ENCODE measurements around the gene C16orf86.

DNA sequence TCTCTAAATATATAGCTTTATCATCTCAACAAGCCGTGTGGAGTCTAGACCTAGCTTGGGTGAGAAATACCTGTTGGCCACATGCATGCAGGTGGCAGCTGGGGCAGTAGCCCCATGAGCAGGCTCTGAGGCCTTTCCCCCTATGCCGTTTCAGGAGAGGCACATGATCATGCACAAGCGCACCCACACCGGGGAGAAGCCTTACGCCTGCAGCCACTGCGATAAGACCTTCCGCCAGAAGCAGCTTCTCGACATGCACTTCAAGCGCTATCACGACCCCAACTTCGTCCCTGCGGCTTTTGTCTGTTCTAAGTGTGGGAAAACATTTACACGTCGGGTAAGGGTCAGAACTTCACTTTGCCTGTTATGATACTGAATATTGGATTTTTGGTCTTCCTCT is 38.4 kb upstream of the C16orf86 start:
- TF ChIP-seq CSDC2 (CRISPR knock-in tag; IDR thresholded peaks at IDR 0.05), result no peak
- TF ChIP-seq, protein P1, sequence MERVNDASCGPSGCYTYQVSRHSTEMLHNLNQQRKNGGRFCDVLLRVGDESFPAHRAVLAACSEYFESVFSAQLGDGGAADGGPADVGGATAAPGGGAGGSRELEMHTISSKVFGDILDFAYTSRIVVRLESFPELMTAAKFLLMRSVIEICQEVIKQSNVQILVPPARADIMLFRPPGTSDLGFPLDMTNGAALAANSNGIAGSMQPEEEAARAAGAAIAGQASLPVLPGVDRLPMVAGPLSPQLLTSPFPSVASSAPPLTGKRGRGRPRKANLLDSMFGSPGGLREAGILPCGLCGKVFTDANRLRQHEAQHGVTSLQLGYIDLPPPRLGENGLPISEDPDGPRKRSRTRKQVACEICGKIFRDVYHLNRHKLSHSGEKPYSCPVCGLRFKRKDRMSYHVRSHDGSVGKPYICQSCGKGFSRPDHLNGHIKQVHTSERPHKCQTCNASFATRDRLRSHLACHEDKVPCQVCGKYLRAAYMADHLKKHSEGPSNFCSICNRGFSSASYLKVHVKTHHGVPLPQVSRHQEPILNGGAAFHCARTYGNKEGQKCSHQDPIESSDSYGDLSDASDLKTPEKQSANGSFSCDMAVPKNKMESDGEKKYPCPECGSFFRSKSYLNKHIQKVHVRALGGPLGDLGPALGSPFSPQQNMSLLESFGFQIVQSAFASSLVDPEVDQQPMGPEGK (CRISPR knock-in tag; IDR thresholded peaks at IDR 0.05; ENCODE audit: borderline replicate concordance), result no peak

Measured in SK-N-SH treated with all-trans-retinoic acid at 6 μM for 48 hours (cell line).